ENCODE measurements around the gene SCN3B.

SCN3B gene

GRCh38 chr11:123594921-123595320 lies 59.5 kb downstream of the SCN3B start:
- no peak for DNase-seq (ENCODE audit: low read depth in 2 of 2)

GRCh38 chr11:123594188-123594901 lies 60.1 kb downstream of the SCN3B start:
- DNase-seq (ENCODE audit: low read depth in 2 of 2): no peak

GRCh38 chr11:123593570-123593969 lies 60.9 kb downstream of the SCN3B start:
- no peak for DNase-seq (ENCODE audit: low read depth in 2 of 2)

- DNase-seq (ENCODE audit: low read depth in 2 of 2): no peak
Observed at GRCh38 chr11:123590296-123590912, 64.0 kb downstream of the SCN3B start.

GRCh38 chr11:123588864-123589262 lies 65.6 kb downstream of the SCN3B start:
- no peak for DNase-seq (ENCODE audit: low read depth in 2 of 2)

GRCh38 chr11:123588117-123588863 lies 66.1 kb downstream of the SCN3B start:
- no peak for DNase-seq (ENCODE audit: low read depth in 2 of 2)

GRCh38 chr11:123587559-123587958 lies 66.9 kb downstream of the SCN3B start:
- DNase-seq (ENCODE audit: low read depth in 2 of 2): no peak

- DNase-seq (ENCODE audit: low read depth in 2 of 2): no peak
Observed at GRCh38 chr11:123587044-123587443, 67.4 kb downstream of the SCN3B start.

GRCh38 chr11:123586568-123586967 lies 67.9 kb downstream of the SCN3B start:
- no peak for DNase-seq (ENCODE audit: low read depth in 2 of 2)

GRCh38 chr11:123585706-123586105 lies 68.7 kb downstream of the SCN3B start:
- DNase-seq (ENCODE audit: low read depth in 2 of 2): no peak

- no peak for DNase-seq (ENCODE audit: low read depth in 2 of 2)
Observed at GRCh38 chr11:123585206-123585605, 69.2 kb downstream of the SCN3B start.

GRCh38 chr11:123584737-123585136 lies 69.7 kb downstream of the SCN3B start:
- DNase-seq (ENCODE audit: low read depth in 2 of 2): no peak

- DNase-seq (ENCODE audit: low read depth in 2 of 2): no peak
Observed at GRCh38 chr11:123584186-123584585, 70.2 kb downstream of the SCN3B start.

- no peak for DNase-seq (ENCODE audit: low read depth in 2 of 2)
Observed at GRCh38 chr11:123582992-123583504, 71.4 kb downstream of the SCN3B start.

GRCh38 chr11:123581651-123582399 lies 72.6 kb downstream of the SCN3B start:
- DNase-seq (ENCODE audit: low read depth in 2 of 2): no peak

GRCh38 chr11:123580557-123581275 lies 73.7 kb downstream of the SCN3B start:
- peak; percentile 18 to 35 for DNase-seq (ENCODE audit: low read depth in 2 of 2)

GRCh38 chr11:123580137-123580536 lies 74.3 kb downstream of the SCN3B start:
- no peak for DNase-seq (ENCODE audit: low read depth in 2 of 2)

- DNase-seq (ENCODE audit: low read depth in 2 of 2): no peak
Observed at GRCh38 chr11:123579482-123579812, 75.0 kb downstream of the SCN3B start.

Measured in activated CD8-positive, alpha-beta memory T cell treated with anti-CD3 and anti-CD28 coated beads for 4 hours (primary cell).